HG02852 (cell line): Measurements from ENCODE around the gene FGF23.

ENCODE experiments used
- ATAC-seq: cut with Tn5 transposase; IDR thresholded peaks from one replicate; pipeline ENCODE4 v1.9.1; 2021; ENCODE audit warnings: mild to moderate bottlenecking, moderate library complexity; ENCODE audit not compliant: unreplicated experiment

Gene FGF23

GRCh38 chr12:4386801-4387200 lies 7.3 kb upstream of the FGF23 start:
- ATAC-seq = no peak

DNA sequence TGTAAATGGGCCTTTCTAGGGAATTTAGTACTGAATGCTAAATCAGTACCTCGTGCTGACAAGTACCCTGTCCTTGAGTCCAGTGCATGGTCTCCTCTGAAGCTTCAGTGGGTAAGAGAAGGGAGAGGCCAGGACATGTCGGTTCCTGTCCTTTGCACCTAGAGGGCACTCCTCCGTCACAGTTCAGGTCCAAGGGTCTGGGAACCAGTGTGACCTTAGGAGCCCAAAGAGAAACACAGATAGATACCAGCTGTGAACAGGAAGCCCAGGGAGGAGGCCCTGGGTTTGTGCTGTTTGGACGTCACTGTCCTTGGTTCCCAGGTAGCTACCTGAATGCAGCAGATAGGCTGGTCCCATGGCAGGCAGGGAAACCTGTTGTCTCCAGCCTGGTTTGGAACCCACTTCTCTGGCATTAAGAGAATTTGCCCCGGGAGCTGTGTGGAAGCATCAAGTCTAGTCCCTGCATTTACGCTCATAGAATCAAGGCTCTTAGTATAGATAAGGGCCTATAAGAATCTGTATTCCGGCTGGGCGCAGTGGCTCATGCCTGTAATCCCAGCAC lies 3.9 kb upstream of the FGF23 start:
- no peak for ATAC-seq

GRCh38 chr12:4380332-4380731 lies 820 bp upstream of the FGF23 start:
- no peak for ATAC-seq

DNA sequence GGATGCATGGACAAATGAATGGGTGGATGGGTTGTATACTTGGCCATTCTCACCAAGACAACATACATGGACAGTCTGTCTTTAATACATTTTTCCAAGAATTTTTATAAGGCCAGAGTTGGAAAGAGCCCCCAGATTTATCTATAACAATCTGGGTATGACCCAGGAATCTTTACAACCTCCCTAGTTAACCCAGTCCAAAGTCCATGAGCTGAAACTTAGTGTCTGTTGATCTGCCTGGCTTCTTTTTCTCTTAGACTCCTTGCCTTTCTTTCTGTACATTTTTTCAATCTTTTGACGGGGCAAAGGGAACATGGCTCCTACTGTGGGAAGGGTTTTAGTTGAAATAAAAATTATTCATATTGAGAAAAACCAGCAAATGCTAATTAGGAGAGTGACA lies 740 bp downstream of the FGF23 start:
- ATAC-seq = no peak

GRCh38 chr12:4375449-4375848 lies 4.1 kb downstream of the FGF23 start:
- ATAC-seq = no peak

DNA sequence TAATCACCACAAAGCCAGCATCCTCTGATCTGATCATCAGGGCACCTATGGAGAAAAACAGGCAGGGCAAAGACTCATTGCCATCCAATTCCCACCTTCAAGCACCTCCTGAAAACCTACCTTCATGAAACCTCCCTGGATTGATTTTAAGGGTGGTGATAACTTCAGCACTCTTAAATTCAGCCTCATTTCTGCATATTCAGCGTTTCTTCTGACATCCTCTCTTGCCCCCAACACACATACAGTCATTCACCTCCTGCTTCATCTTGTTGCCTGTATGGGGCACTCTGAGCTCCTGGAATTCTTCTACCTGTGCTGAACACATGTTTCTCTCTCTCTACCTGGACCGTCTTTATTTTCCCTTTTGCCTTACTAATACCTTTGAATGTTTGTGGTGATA lies 6.9 kb downstream of the FGF23 start:
- ATAC-seq = no peak

DNA sequence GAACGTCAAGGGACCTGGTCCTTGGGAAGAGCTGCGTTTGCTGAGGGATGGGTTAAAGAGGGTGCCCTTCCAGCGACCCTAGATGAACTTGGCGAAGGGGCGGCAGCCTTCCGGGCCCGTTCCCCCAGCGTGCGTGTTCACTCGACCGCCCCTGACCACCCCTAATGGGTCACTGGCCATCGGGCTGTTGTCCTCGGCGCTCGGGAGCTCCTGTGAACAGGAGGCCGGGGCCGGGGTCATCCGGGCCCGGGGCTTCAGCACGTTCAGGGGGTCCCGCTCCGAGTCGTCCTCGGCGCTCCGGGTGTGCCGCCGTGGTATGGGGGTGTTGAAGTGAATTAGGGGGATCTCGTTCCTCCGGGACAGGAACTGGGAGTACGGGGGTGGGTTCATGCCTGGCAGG lies 9.2 kb downstream of the FGF23 start:
- ATAC-seq = no peak

DNA sequence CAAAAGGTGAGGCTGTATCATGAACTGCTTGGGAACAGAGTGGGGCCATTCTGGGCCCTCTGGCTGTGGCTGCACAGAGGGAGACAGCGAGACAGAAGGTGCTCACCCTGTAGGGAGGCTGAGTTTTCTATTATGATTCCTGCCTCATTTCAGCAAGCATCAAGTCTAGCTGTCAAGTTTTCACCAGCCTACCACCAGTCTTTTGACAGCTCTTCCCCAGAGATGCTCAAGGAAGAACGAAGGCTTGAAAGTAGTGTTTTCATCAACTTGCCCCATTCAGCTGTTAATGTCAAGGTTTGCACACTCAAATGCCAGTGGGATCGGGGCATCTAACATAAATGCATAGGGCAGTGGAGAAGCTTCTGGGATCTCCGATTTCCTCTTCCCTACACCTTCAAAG lies 10.0 kb downstream of the FGF23 start:
- no peak for ATAC-seq

DNA sequence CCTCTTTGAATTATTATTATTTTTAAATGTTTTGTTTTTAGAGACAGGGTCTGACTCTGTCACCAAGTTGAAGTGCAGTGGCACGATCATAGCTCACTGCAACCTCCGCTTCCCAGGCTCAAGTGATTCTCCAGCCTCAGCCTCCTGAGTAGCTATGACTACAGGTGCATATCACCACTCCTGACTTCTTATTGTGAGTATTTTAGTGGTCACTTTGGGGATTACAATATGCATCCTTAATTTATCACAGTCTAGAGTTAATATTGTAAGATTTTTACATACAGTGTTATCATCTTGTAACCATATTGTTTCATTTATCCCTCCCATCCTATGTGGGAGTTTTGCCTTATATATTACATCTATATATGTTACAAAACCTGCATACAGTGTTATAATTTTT lies 13.4 kb downstream of the FGF23 start:
- ATAC-seq = no peak

GRCh38 chr12:4356041-4356327 lies 23.5 kb downstream of the FGF23 start:
- no peak for ATAC-seq

DNA sequence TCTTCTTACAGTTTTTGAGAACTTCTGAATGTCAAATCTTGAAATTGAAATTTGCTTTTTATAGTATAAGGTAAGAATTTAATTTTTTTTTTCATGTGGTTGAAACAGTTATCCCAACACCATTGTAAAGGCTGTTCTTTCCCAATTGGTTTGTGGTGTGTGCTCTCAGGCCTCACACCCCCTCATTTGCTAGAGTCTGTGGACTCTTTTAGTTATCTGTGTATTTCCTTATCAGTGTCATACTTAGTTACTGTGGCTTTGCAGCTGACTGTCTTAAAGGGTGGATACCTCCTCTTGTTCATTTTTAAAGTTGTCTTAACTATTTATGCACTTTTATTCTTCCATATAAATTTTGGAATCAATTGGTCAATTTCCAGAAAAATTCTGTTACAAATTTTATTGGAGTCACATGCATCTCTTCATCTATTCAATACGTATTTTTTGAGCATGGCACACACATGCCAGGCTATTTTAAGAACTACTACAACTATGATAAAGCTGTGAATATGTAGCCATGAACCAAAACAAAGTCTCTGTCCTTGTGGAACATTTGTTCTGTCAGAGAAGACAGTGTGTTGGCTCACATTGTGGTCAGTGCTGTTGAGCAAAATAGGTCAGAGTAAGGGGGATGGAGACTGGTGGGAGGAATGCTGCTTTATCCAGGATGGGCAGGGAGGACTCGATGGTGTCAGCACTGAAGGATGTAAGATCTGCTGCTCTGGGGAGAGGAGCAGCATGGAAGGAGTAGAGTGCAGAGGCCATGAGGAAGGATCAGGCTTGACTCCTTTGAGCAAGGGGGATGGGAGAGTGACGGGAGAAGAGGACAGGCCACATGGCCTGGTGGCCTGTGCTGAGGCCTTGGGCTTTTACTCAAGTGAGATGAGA lies 24.1 kb downstream of the FGF23 start:
- no peak for ATAC-seq

GRCh38 chr12:4353785-4354208 lies 25.7 kb downstream of the FGF23 start:
- ATAC-seq = no peak

DNA sequence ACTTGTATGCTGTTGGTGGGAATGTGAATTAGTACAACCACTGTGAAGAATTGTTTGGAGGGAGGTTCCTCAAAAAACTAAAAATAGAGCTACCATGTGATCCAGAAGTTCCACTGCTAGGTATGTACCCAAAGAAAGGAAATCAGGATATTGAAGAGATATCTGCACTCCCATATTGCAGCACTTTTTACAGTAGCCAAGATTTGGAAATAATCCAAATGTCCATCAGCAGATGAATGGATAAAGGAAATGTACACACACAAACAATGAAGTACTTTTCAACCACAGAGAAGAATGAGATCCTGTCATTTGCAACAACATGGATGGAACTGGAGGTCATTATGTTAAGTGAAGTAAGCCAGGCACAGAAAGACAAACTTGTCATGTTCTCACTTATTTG lies 32.6 kb downstream of the FGF23 start:
- no peak for ATAC-seq

GRCh38 chr12:4331842-4332241 lies 47.7 kb downstream of the FGF23 start:
- ATAC-seq = no peak

GRCh38 chr12:4331221-4331620 lies 48.3 kb downstream of the FGF23 start:
- ATAC-seq = no peak

GRCh38 chr12:4330203-4330602 lies 49.3 kb downstream of the FGF23 start:
- no peak for ATAC-seq

DNA sequence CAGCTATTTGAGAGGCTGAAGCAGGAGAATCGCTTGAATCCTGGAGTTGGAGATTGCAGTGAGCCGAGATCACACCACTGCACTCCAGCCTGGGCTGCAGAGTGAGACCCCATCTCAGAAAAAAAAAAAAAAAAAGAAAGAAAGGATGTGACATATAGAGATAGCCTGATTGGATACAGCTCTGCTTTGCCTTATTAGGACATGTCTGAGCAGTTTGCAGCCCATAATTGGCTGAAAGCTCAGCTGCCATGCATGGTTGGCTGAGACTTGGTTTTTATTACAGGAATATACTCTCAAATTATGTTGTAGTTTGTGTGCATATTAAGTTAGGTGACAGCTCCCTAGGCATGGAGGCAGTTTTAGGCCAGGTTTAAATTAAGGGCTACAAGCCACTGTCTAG lies 52.2 kb downstream of the FGF23 start:
- ATAC-seq = no peak

DNA sequence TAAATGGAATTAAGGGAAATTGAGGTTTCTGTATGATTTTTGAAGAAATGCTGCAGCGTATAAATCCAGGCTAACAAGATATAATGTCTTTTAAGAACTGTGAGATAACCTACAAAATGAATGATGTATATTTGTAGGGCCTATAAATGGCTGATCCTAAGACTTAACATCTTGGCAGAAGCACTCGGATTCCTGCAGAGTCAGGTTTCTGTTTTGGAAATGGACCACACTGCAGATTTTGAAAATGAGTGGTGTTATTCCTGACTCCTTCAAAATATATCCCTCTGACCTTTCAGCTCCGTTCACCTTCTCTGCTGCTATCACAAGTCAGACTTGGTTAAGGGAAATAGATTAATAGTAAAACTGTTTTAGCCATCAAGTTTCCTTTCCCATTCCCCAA lies 53.5 kb downstream of the FGF23 start:
- ATAC-seq = no peak

- ATAC-seq = no peak
Observed at GRCh38 chr12:4324366-4324765, 55.1 kb downstream of the FGF23 start.

GRCh38 chr12:4323396-4323795 lies 56.1 kb downstream of the FGF23 start:
- ATAC-seq = no peak

GRCh38 chr12:4322726-4323125 lies 56.8 kb downstream of the FGF23 start:
- ATAC-seq = no peak

DNA sequence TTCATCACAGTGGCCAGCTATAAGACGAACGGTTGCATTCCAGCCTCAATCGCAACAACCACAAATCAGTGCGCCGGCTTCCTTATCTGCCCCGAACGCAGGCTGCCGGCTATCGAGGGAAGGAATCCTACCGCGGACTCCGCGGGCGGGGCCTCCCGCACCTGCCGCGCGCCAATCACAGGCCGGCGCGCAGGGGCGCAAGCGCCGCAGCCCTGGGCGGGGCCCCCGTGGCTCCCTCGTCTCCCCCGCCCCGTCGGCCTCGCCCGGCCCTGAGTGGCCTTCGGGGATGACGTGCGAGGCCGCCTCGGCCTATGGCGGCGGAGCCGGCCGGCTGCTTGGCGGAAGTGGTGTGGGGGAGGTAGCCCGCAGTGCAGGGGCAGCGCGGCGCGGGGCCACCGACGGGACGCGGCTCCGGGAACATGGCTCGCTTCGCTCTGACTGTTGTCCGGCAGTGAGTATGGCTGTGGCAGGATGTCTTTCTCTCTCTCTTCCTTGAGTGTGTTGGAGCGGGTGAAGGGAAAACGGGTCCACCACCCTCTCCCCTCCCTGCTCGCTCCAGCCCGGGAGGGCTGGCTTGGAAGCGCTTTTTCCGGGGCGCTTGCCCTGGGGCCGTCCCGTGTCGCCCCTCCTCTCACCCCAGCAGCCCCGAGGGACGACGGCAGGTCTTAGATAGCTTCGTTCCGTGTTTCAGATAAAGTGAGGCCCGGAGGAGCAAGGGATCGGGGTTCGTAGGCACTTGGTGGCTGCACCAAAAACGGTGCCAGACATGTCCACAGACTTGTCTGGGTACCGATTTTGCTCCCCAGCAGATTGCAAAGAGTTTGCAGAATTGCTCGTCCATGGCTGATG lies 58.4 kb downstream of the FGF23 start, which contains the start of gene TIGAR:
Gene TIGAR (plus strand): TSS at position 361 of the 849 bp plus-strand sequence. CDS start 59 bp downstream, at position 420.
- peak; percentile 95 for ATAC-seq
